ENCODE measurements around the gene ZNF236. TPM values are rescaled to one million over a fixed set of nuclear protein-coding genes. Genes with fewer than 3 reads are reported as not detected.

ZNF236 gene
- total RNA-seq, 1 donor from 2014 or later, result 11.5 TPM

DNA sequence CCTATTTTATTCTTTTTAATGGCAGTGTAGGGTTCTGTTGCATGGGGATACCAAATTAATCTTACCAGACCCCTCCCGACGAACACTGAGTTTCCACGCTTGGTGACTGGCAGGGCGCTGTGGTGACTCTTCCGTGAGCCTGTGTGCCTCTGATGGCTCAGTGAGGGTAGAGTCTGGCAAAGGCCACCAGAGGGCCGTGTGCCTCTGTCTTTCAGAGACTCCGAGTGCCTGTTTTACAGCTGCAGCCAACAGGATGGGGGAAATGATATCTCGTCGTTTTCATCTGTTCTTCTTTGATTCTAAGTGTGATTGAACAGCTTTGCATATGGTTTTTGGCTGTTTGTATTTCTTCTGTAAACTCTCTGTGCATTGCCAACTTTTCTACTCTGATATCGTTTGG, 99.8 kb downstream of the ZNF236 start:
- no peaks in the 10 kb centered on the region for H3K79me2 ChIP-seq (ENCODE audit: low read depth)
- H3K9me3 ChIP-seq (ENCODE audit: low read depth), result no peaks in the 10 kb centered on the region
- H3K4me1 ChIP-seq, result no peaks in the 10 kb centered on the region
- no peaks in the 10 kb centered on the region for H3K27me3 ChIP-seq
- Mint-ChIP-seq H3K36me3 (peaks cover 24% of the 10 kb centered on the region), H3K27ac (no peak overlapping the region), H3K27me3 (ENCODE audit: insufficient read depth, low read depth) (no peaks in the 10 kb centered on the region), H3K4me3 (no peak overlapping the region), H3K9me3 (no peaks in the 10 kb centered on the region), H3K4me1 (no peaks in the 10 kb centered on the region)
- no peak overlapping the region for H3K9ac ChIP-seq
- no peaks in the 10 kb centered on the region for H4K20me1 ChIP-seq (ENCODE audit: low read depth)
- no peak overlapping the region for H3K27ac ChIP-seq
- TF ChIP-seq EZH2phosphoT487 (IDR thresholded peaks at IDR 0.05), result no peak
- peak; percentile 65 for TF ChIP-seq CTCF (IDR thresholded peaks at IDR 0.05)
- no peak for TF ChIP-seq EZH2 (IDR thresholded peaks at IDR 0.05)
- H3K4me3 ChIP-seq, result no peak overlapping the region
- H3F3A ChIP-seq (ENCODE audit: low read depth), result no peaks in the 10 kb centered on the region
- peak; percentile 80 for DNase-seq (ENCODE audit: low spot score)
- H3K4me2 ChIP-seq, result no peak overlapping the region
- peaks cover 5% of the 10 kb centered on the region for H3K36me3 ChIP-seq
- H2AFZ ChIP-seq (replicated peaks), result no peak overlapping the region

DNA sequence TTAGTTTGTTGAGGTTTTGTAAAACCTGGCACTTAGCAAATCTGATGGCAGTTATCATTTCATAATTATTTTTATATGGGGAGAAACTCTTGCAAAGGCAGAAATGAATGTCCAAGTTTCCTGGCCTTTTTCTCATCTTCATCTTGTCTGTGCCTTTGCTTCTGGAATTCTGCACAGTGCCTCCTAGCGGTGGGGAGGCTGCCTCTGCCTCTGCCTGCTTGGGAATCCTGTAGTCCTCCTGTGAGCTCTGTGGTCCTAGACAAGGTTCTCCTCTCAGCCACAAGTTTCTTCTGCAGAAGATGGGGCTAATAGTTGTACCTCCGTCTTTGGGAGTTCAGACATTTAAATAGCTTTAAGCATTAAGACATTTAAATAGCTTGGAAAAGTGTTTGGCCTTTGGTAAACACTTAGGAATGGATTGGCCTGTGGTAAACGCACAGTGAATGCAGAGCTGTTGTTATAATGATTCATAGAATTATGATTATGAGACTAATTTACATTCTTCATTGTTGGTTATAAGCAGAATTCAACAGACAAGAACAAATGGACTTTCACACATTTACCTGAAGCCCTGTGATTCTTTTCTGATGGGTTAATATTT, 101.2 kb downstream of the ZNF236 start:
- Mint-ChIP-seq H3K27me3 (ENCODE audit: insufficient read depth, low read depth) (no peaks in the 10 kb centered on the region), H3K27ac (no peak overlapping the region), H3K4me1 (no peaks in the 10 kb centered on the region), H3K36me3 (peaks cover 24% of the 10 kb centered on the region), H3K9me3 (no peaks in the 10 kb centered on the region), H3K4me3 (no peak overlapping the region)
- H4K20me1 ChIP-seq (ENCODE audit: low read depth), result no peaks in the 10 kb centered on the region
- H3F3A ChIP-seq (ENCODE audit: low read depth), result no peaks in the 10 kb centered on the region
- no peaks in the 10 kb centered on the region for H3K79me2 ChIP-seq (ENCODE audit: low read depth)
- no peak overlapping the region for H2AFZ ChIP-seq (replicated peaks)
- no peak overlapping the region for H3K27ac ChIP-seq
- no peaks in the 10 kb centered on the region for H3K4me1 ChIP-seq
- H3K4me3 ChIP-seq, result no peak overlapping the region
- H3K9ac ChIP-seq, result no peak overlapping the region
- no peaks in the 10 kb centered on the region for H3K27me3 ChIP-seq
- peaks cover 11% of the 10 kb centered on the region for H3K36me3 ChIP-seq
- no peak overlapping the region for H3K4me2 ChIP-seq
- H3K9me3 ChIP-seq (ENCODE audit: low read depth), result no peaks in the 10 kb centered on the region
- TF ChIP-seq EZH2phosphoT487 (IDR thresholded peaks at IDR 0.05), result no peak
- no peak for TF ChIP-seq EZH2 (IDR thresholded peaks at IDR 0.05)
- TF ChIP-seq CTCF (IDR thresholded peaks at IDR 0.05), result peak; percentile 67
- peak; percentile 46 for DNase-seq (ENCODE audit: low spot score)

DNA sequence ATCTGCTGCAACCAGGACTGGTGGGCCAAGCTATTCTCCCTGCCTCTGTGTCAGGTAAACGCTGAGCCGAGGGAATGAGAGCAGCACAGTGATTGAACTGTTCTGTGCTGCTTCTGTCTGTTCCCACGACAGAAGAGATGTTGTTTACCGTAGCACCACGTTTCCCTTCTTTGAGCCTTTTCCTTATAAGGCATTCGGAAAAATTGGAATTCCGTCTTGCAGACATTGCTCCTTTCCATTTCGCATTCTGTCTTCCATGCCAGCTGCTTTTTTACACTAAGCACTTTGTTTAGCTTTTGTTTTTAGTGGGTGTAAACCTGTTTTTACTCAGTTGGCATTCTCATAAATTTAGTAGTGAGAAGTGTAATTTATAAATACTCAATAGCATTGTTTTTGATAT, 103.1 kb downstream of the ZNF236 start:
- H3K4me2 ChIP-seq, result no peak overlapping the region
- H3K9me3 Mint-ChIP-seq, result no peaks in the 10 kb centered on the region
- peaks cover 21% of the 10 kb centered on the region for H3K36me3 Mint-ChIP-seq
- H3F3A ChIP-seq (ENCODE audit: low read depth), result no peaks in the 10 kb centered on the region
- H3K4me1 Mint-ChIP-seq, result no peaks in the 10 kb centered on the region
- H3K36me3 ChIP-seq, result peaks cover 11% of the 10 kb centered on the region
- H3K9me3 ChIP-seq (ENCODE audit: low read depth), result no peaks in the 10 kb centered on the region
- H3K4me1 ChIP-seq, result no peaks in the 10 kb centered on the region
- no peak overlapping the region for H3K9ac ChIP-seq
- H3K27ac ChIP-seq, result no peak overlapping the region
- DNase-seq (ENCODE audit: low spot score), result no peak
- no peak overlapping the region for H3K4me3 ChIP-seq
- no peaks in the 10 kb centered on the region for H4K20me1 ChIP-seq (ENCODE audit: low read depth)
- no peaks in the 10 kb centered on the region for H3K27me3 Mint-ChIP-seq (ENCODE audit: insufficient read depth, low read depth)
- no peak overlapping the region for H3K4me3 Mint-ChIP-seq
- no peaks in the 10 kb centered on the region for H3K79me2 ChIP-seq (ENCODE audit: low read depth)
- no peak overlapping the region for H2AFZ ChIP-seq (replicated peaks)
- no peak overlapping the region for H3K27ac Mint-ChIP-seq
- H3K27me3 ChIP-seq, result no peaks in the 10 kb centered on the region
- TF ChIP-seq CTCF (IDR thresholded peaks at IDR 0.05), result no peak
- TF ChIP-seq EZH2phosphoT487 (IDR thresholded peaks at IDR 0.05), result no peak
- TF ChIP-seq EZH2 (IDR thresholded peaks at IDR 0.05), result no peak

Data from neural progenitor cell (in vitro differentiated cells).